HG03095 (cell line): ENCODE results near the gene GPR173.

Experiments used
- ATAC-seq: cut with Tn5 transposase; IDR thresholded peaks from one replicate; pipeline ENCODE4 v1.9.1; 2021; ENCODE audit warnings: moderate library complexity; ENCODE audit not compliant: unreplicated experiment

GPR173 gene, protein sequence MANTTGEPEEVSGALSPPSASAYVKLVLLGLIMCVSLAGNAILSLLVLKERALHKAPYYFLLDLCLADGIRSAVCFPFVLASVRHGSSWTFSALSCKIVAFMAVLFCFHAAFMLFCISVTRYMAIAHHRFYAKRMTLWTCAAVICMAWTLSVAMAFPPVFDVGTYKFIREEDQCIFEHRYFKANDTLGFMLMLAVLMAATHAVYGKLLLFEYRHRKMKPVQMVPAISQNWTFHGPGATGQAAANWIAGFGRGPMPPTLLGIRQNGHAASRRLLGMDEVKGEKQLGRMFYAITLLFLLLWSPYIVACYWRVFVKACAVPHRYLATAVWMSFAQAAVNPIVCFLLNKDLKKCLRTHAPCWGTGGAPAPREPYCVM

DNA sequence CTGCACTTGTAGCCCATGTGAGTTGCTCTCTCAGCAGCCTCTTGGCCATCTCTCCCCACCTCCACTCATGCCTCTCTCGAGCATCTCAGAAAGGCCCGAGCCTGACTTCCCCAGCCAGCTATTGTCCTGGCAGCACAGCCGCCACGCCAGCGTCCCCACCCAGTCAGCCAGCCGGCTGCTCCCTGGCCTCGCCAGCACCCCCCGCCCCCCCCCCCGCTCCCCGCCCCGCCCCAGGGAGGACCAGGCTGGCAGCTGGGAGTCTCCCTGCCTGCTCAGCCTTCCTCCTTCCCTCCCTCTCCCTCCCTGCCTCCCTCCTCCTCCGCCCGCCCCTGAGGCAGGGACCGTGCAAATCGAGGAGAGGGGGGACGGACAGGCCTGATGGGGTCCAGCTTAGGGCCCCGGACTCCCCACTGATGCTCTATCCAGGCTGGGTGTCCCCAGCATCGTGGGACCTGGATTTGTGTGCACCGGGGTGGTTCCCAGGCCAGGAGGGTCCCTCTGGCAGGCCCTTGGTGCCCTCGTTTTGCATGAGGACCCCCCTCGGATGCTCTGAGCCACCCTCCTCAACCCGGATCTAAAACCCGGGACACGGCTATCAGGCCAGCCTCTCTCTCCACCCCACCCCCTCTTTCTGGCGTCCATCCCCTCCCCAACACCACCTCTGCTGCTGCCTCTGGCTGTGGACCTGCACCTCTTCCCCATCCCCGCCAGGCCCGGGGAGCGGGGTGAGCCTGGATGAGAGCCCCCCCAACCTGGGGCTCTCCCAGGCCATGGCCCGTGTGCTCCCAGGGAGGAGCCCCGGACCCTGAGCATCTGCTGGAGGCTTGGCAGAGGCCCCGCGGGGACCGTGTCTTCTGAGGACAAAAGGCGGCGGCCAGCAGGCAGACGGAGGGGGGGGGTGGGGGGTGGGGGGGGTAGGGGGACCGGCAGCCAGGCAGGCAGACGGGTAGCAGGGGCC lies at the start of gene GPR173:
TSS of gene GPR173 (plus strand) at position 621 of the 958 bp plus-strand sequence. CDS start 27,833 bp downstream, outside the sequence.
- ATAC-seq = no peak

DNA sequence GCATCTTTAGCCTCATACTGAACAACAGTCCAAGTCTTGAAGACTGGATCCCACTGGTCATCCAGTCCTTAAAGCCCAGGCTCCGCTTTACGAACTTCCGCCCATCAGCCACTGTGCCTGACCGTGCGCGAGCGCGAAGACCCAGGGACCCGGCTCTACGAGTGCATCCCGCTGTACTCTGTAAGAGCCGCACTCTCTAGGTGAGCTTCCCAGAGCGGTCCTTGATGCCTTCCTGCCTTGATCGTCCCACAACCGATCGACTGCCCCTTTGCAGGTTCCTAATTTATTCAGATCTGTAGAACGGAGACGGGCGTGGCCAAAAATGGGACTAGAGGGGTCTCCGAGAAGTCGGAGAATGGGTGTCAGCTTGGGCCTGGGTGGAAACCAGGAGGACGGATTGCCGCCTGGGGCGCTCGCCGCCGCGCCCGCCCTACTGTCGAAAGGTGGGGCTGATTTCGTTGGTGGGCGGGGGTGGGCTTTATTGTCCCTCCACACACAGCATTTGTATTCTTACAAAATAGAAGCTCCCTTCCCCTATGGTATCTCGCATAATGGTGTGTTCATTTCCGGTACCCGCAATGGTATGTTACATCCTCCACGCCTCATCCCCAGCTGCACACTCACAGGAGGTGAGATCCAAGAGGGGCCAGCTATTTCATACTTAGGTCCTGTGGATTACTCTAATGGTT lies 48.0 kb upstream of the GPR173 start:
- no peak for ATAC-seq

- ATAC-seq = no peak
Observed at GRCh38 chrX:53001958-53002357, 46.6 kb upstream of the GPR173 start.

DNA sequence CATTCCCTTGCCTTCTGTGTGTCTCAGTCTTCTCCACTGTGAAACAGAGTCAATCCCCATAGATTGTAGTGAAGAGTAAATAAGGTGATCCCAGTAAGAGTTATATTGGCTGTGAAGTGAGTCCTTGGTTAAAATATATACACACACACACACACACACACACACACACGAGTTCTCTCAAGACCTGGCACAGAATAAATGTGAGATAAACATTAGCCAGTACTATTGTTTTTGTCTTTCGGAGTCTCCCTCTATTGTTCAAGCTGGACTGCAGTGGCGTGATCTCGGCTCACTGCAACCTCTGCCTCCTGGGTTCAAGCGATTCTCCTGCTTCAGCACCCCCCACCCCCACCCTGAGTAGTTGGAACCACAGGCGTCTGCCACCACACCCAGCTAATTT lies 45.5 kb upstream of the GPR173 start:
- no peak for ATAC-seq

DNA sequence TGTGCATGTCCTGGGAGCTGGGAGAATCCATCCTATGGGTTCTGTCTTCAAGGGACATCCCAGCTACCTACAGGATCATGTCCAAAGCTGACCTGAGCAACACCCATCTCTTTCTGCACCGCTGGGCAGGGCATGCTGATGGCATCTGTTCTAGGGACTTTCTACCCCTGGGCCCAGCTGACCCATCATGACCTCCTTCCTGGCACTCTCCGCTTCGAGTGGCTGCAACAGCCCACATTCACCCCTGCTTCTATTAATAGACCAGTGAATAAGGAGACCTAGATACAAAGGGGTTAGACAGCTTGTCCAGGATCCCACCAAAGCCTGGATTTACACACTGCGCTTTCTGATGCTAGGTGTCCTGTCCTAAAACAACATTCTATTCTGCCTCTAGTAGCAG lies 44.6 kb upstream of the GPR173 start:
- ATAC-seq = no peak

GRCh38 chrX:53004811-53005210 lies 43.8 kb upstream of the GPR173 start:
- no peak for ATAC-seq

DNA sequence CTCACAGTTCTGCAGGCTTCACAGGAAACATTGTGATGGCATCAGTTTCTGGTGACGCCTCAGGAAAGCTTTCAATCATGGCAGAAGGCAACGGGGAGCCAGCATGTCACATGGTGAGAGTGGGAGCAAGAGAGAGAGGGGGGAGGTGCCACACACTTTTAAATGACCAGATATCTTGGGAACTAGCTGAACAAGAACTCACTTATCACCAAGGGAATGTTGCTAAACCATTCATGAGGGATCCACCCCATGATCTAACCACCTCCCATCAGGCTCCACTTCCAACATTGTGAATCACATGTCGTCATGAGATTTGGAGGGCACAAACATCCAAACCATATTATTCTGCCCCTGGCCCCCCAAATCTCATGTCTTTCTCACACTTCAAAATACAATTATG lies 43.3 kb upstream of the GPR173 start:
- no peak for ATAC-seq

DNA sequence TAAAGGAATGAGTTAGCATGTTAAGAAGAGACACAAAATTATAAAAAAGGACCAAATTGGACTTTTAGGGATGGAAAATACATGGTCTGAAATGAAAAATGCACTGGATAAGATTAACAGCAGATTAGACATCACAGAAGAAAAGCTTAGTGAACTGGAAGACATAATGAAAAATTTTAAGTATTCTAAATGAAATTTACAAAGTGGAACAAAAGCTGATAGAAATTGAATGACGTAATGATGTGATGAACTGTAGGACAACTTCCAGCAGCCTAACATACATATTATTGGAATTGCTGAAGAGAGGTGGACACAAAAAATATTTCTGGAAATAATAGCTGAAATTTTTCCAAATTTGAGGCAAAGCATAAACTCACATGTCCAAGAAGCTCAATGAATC lies 39.6 kb upstream of the GPR173 start:
- no peak for ATAC-seq

DNA sequence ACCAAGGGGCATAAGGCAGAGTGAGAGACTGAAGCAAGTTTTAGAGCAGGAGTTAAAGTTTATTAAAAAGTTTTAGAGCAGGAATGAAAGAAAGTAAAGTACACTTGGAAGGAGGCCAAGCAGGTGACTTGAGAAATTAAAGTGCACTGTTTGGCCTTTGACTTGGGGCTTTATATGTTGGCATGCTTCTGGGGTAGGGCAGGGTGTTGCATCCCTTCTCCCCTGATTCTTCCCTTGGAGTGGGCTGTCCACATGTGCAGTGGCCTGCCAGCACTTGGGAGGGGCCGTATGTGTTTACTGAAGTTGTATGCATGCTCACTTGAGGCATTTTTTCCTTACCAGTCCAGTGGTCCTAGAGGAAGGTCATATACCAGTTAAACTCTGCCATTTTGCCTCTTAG lies 35.3 kb upstream of the GPR173 start:
- no peak for ATAC-seq

GRCh38 chrX:53018627-53019026 lies 30.0 kb upstream of the GPR173 start:
- no peak for ATAC-seq

DNA sequence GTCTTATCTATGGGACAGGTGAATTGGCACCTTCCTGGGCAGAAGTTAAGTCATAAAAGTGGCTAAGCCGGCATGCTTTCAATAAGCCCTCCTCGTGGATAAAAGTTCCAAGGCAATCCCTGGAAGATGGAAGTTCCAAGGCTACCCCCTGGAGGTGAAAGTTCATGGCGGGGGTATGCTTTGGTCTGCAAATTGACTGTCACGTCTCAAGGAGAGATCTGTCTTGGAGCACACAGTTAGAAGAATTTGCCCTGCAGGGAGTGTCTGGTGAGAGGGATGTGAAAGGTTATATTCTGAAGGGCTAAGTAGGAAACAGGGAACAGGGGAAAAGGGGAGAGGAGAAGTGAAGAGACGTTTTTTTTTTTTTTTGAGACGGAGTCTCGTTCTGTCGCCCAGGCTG lies 26.2 kb upstream of the GPR173 start:
- no peak for ATAC-seq

- no peak for ATAC-seq
Observed at GRCh38 chrX:53028678-53029077, 19.9 kb upstream of the GPR173 start.

- ATAC-seq = no peak
Observed at GRCh38 chrX:53031380-53031779, 17.2 kb upstream of the GPR173 start.

GRCh38 chrX:53036149-53036548 lies 12.4 kb upstream of the GPR173 start:
- no peak for ATAC-seq

DNA sequence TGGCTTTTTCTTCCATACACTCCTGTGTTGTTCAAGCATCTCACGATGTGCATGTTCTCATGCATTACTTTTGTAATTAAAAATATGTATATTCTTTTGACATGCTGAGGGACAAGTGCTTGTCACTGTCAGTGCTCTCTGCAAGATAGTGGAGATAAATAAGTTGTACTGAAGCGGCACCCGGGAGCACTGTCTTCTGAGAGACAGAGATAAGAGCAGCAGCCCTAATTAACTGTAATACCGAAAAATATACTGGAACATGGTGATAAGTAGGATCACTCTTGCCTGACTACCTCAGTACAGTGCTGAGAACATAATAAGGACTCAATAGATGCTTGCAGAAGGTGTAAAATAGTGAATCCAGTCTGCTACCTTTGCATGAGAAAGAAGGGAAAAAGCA lies 9.4 kb upstream of the GPR173 start:
- ATAC-seq = no peak

- ATAC-seq = no peak
Observed at GRCh38 chrX:53044995-53045394, 3.6 kb upstream of the GPR173 start.

DNA sequence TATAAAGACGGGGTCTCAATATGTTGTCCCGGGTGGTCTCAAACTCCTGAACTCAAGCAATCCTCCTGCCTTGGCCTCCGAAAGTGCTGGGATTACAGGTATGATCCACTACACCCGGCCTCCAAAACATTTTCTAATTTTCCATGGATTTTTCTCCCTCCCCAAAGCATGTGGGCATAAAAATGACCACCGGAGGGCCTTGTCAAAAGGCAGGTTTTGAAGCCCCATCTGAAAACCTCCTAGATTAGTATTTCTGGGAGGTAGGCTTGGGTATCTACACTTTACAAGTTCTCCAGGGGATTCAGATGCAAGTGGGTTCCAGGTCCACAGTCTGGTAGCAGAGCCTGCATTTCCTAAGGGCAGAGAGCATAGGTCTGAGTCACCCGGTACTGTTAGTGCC lies 1.4 kb upstream of the GPR173 start:
- no peak for ATAC-seq

- ATAC-seq = no peak
Observed at GRCh38 chrX:53049127-53049517, 533 bp downstream of the GPR173 start.

DNA sequence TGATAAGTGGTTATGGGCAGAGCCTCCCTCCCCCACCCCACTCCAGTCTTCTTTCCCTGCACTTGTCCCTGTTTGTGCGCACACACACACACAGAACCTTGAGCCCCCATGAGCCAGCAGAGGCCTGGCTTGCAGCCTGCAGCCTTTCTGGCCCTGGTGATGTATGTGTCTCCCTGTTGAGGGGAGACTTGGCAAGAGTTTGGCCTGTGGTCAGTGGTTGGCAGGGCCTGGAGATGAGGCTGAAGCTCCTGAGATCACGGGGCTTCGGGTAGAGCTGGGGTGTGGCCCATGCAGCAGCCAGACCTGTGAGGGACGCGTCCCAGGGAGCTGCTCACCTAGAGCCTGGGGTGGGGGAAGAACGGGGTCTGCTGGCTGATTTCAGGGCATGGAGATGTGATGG lies 2.3 kb downstream of the GPR173 start:
- no peak for ATAC-seq

- ATAC-seq = no peak
Observed at GRCh38 chrX:53055244-53055849, 6.8 kb downstream of the GPR173 start.

DNA sequence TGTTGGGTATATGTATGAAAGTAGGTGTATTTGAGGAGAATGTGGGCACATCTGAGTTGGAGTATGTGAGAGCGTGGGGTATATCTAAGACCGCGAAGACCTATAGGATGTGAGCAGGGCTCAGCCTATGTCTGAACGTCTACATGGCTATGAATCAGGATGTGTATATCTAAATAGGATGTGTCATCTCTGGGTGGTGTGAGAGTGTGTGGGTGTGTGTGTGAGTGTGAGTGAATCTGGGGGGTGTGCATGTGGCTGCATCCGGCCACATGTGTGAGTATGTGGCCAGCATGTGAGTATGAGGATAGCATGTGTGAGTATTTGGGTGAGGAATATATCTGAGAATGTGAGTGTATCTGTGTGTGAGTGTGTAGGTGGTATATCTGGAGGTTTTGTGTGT lies 7.7 kb downstream of the GPR173 start:
- ATAC-seq = no peak
